Left lobe of liver (tissue), 2 donors: Measurements from ENCODE around the gene ESPN. TPM values are rescaled to one million over a fixed set of nuclear protein-coding genes. Genes with fewer than 3 reads are reported as not detected.

Source experiments
- ATAC-seq: fragments of 200-7000 bp; cut with Tn5 transposase; one replicate; pipeline ENCODE4 v1.9.1; 2020; ENCODE audit warnings: mild to moderate bottlenecking, moderate library complexity
- DNase-seq: peaks from one replicate; pipeline ENCODE4 v3.0.0-alpha.2; 2020; ENCODE audit warnings: low spot score
- total RNA-seq: library from RNA; stranded (reverse); gene quantifications from one replicate; pipeline ENCODE4 v1.2.1, GENCODE V29; 2021
- donor health status: DM: no; HTN: no; CAD: no; lungs with moderate emphysema.
- donor health status: DM: no; HTN: yes; CAD: no.

ESPN gene
- total RNA-seq, 1 donor from 2014 or later: 172 TPM

DNA sequence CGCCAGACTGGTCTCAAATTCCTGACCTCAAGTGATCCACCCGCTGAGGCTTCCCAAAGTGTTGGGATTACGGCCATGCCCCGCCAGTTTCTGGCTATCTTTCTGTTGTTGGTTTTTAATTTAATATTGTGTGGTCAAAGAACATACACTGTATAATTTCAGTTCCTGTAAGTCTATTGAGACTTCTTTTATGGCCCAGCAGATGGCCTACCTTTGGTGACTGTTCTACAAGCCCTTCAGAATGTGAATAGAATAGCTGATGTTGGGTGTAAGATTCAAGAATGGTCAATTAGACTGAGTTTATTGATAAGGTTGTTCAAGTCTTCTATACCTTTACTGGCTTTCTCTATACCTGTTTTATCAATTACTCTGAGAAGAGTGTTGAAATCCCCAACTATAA lies 15.5 kb upstream of the ESPN start:
- ATAC-seq: no peak
- DNase-seq: no peak

DNA sequence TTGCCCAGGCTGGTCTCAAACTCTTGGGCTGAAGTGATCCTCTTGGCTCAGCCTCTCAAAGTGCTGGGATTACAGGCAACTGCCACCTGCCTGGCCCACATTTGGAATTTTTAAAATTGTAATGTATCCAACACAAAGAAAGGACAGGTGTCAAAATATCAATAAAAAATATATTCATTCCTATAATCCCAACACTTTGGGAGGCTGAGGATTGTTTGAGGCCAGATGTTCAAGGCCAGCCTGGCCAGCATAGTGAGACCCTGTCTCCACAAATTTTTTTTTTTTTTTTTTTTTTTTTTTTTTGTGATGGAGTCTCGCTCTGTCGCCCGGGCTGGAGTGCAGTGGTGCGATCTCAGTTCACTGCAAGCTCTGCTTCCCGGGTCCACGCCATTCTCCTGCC lies 14.8 kb upstream of the ESPN start:
- ATAC-seq: no peak
- DNase-seq: no peak

- DNase-seq (peak; percentile 64), ATAC-seq (peak; percentile 87)
Observed at GRCh38 chr1:6410248-6410893, 14.2 kb upstream of the ESPN start.

DNA sequence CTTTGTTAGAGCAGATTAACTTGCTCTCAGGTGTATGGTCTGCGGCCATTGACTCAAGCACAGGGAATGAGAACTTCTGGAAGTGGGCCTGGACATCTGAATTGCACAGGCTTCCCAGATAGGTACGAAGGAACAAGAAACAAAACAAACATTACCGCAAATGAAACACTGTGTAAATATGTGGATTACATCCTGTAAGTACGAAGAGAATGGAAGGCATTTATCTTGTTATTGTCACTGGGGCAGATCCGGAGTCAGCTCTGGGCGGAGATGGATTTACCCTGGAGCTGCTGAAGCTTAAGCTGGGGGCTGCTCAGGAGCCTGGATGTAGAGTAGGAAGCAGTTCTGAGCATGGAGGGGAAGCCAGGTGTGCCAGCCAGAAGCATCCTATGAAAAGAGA lies 11.7 kb upstream of the ESPN start:
- no peak for DNase-seq
- no peak for ATAC-seq

- ATAC-seq (peak; percentile 21), DNase-seq (no peak)
Observed at GRCh38 chr1:6414443-6414844, 10.1 kb upstream of the ESPN start.

- ATAC-seq (no peak), DNase-seq (no peak)
Observed at GRCh38 chr1:6414881-6415626, 9.5 kb upstream of the ESPN start.

GRCh38 chr1:6416295-6416656 lies 8.3 kb upstream of the ESPN start:
- DNase-seq: no peak
- ATAC-seq: no peak

DNA sequence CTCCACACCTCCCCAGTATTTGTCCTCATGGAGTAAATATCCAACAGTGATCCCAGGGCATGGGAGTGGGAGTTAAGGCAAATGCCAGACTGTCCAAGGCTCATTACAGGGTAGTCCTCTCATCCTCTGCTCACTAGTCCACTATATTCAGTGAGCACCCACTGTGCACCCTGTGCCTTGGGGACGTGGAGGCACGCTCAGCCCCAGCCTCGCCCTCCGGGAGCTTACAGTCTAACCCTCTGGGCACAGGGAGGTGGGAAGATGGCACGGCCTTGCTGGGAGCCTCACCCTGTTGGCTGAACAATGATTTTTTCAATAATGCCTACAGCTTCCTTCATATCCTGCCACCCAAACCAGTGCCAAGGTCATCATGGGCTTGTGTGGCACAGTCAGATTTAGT lies 7.7 kb upstream of the ESPN start:
- ATAC-seq: no peak
- no peak for DNase-seq

- peak; percentile 81 for DNase-seq
- peak; percentile 89 for ATAC-seq
Observed at GRCh38 chr1:6417961-6418667, 6.5 kb upstream of the ESPN start.

- no peak for DNase-seq
- peak; percentile 61 for ATAC-seq
Observed at GRCh38 chr1:6418668-6419396, 5.7 kb upstream of the ESPN start.

GRCh38 chr1:6419397-6419803 lies 5.2 kb upstream of the ESPN start:
- no peak for ATAC-seq
- DNase-seq: no peak

GRCh38 chr1:6419804-6420453 lies 4.6 kb upstream of the ESPN start, which contains the start of gene HES2:
Gene HES2 (minus strand): TSS chr1:6419919. CDS start chr1:6419820, 99 bp downstream.
- DNase-seq (no peak), ATAC-seq (peak; percentile 25)

- DNase-seq: no peak
- no peak for ATAC-seq
Observed at GRCh38 chr1:6420454-6421042, 4.0 kb upstream of the ESPN start.

- DNase-seq (no peak), ATAC-seq (no peak)
Observed at GRCh38 chr1:6421266-6421665, 3.3 kb upstream of the ESPN start.

- DNase-seq (peak; percentile 73), ATAC-seq (peak; percentile 77)
Observed at GRCh38 chr1:6423321-6423999, 1.1 kb upstream of the ESPN start.

DNA sequence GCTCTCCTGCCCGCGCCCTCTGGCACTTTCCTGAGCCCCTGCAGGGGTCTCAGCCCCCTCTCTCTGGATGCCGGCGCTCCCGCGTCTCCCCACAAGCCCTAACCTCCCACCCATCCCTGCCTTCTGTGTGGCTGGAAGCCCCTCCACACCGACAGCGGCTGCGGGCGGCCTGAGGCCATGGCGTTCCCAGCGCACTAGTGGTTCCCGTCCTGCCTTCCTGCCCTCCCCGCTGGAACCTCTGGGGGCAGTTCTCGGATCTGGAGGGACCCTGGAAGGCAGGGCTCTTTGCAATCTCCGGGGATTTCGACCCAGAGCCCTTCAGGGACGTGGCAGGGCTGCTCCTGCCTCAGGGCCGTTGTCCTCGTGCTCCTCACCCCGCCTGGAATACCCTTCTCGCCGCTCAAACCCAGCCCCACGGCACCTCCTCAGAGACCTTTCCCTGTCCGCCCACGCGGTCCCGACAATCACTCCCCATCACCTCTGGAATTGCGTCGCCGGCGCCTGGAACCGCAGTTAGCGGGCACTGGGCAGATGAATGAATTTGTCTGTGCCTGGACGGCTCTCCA lies 493 bp upstream of the ESPN start:
- DNase-seq (no peak), ATAC-seq (peak; percentile 6)

- DNase-seq (no peak), ATAC-seq (no peak)
Observed at GRCh38 chr1:6425658-6426057, 1.1 kb downstream of the ESPN start.

DNA sequence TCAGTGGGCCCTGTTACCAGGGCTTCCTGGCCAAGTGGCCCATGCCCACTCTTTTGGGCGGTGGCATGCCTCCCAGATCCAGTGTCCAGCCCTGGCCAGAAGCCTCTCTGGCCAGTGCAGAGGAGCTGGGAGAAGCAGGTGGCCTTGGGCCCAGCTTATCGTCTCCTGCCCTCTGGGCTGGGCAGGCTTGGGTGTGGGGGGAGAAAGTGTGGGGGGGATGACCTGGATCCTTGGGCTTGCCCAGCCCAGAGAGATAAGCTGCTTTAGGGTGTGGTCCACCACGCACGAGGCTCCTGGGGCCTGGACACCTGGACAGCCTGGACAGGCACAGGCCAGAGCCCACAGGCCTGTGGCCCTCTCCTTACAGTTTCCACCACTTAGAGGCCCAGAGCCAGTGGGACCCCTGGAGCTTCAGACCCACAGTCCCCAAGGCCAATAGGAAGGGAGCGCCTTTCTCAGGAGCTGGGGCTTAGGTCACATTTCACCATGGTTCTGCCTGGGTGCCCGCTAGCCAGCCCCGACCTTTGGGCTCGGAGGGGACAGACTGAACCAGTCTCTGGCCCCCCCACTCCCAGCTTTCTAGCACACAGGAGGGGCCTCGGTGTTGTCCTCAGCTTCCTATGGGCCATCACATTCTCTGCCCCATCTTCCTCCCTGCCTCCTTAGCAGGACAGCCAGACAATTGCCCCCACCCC lies 1.8 kb downstream of the ESPN start:
- no peak for ATAC-seq
- no peak for DNase-seq

- no peak for DNase-seq
- no peak for ATAC-seq
Observed at GRCh38 chr1:6426972-6427350, 2.4 kb downstream of the ESPN start.
